A549 (cell line): ENCODE results near the gene ANKRD1. TPM values are rescaled to one million over a fixed set of nuclear protein-coding genes. Genes with fewer than 3 reads are reported as not detected.
A peak's percentile ranks its signal among the peaks of the same experiment; 100 is the strongest.

Source experiments
- ATAC-seq, 2 experiments: fragments of 200-7000 bp in 1 of 2; fragments of >200 bp in 1 of 2; cut with Nextera tagmentation in 1 of 2; cut with Tn5 transposase in 1 of 2; 3 replicates each; pipeline versions ENCODE4 v1.8.0 to v1.9.1; 2018 to 2020; ENCODE audit warnings: mild to moderate bottlenecking in 1 of 2, moderate library complexity in 1 of 2
- CTCF ChIA-PET: fragments of 300-600 bp; sonication (Branson Sonifier 250); formaldehyde crosslinking; extraction: SDS; loops from one replicate; lab custom pipeline; 2021; ENCODE audit warnings: antibody characterized with exemption, inconsistent platforms; lab: Yijun Ruan, JAX
- POLR2A ChIA-PET: fragments of 350-600 bp; formaldehyde crosslinking; extraction: SDS; loops from one replicate; lab custom pipeline; 2021; ENCODE audit warnings: antibody characterized with exemption, inconsistent platforms; lab: Yijun Ruan, JAX
- DNase-seq, 2 experiments: peaks; one replicate each; pipeline versions ENCODE4 v3.0.0 to v3.0.0-alpha.2; 2011 to 2016; ENCODE audit warnings: low read depth in 1 of 2, low spot score in 1 of 2
- FAIRE-seq: peaks from 2 replicates; lab custom pipeline; 2011; peaks lifted over from hg19 to GRCh38; lab: Jason Lieb, UNC
- H3K27ac ChIP-seq, 2 experiments: fragments of >200 bp; sonication (Bioruptor Twin); formaldehyde crosslinking; 3 replicates each; pipeline ENCODE4 v1.5.1; 2016 to 2017
- H3K4me1 ChIP-seq: fragments of >200 bp; sonication (Bioruptor Twin); formaldehyde crosslinking; 3 replicates; pipeline ENCODE4 v1.6.1; 2016
- H3K4me2 ChIP-seq: fragments of >200 bp; sonication (Bioruptor Twin); formaldehyde crosslinking; 3 replicates; pipeline ENCODE4 v1.6.1; 2016
- H3K4me3 ChIP-seq: fragments of >200 bp; sonication (Bioruptor Twin); formaldehyde crosslinking; 3 replicates; pipeline ENCODE4 v1.5.1; 2016
- H3K9me3 ChIP-seq: fragments of >200 bp; sonication (Bioruptor Twin); formaldehyde crosslinking; 3 replicates; pipeline ENCODE4 v1.6.1; 2016
- CBX8 ChIP-seq: fragments of 200-600 bp; sonication (generic); IDR thresholded peaks from 2 replicates; pipeline ENCODE4 v1.6.1; 2016
- FOSL2 ChIP-seq, 2 experiments: fragments of 450-650 bp in 1 of 2; fragments of >200 bp in 1 of 2; sonication (Bioruptor Twin) in 1 of 2; formaldehyde crosslinking; IDR thresholded peaks; 2 replicates each; pipeline versions ENCODE4 v1.5.0 to v1.6.1; 2016 to 2020; ENCODE audit warnings: mild to moderate bottlenecking in 1 of 2, moderate library complexity in 1 of 2
- GATA3 ChIP-seq: IDR thresholded peaks from 2 replicates; pipeline ENCODE4 v1.6.1; 2012; ENCODE audit warnings: borderline replicate concordance
- HMGXB4 ChIP-seq: fragments of 250-450 bp; sonication (Bioruptor Pico); IDR thresholded peaks from 2 replicates; pipeline ENCODE4 v1.5.0; 2021; ENCODE audit warnings: mild to moderate bottlenecking, moderate library complexity, borderline replicate concordance
- JUN ChIP-seq, 2 experiments: fragments of >200 bp; sonication (Bioruptor Twin); formaldehyde crosslinking; IDR thresholded peaks; 2 replicates in 1 of 2; 3 replicates in 1 of 2; pipeline ENCODE4 v1.6.1; 2016 to 2017
- KDM5A ChIP-seq: fragments of 200-600 bp; sonication (generic); IDR thresholded peaks from 2 replicates; pipeline ENCODE4 v1.6.1; 2016; ENCODE audit warnings: antibody characterized with exemption, mild to moderate bottlenecking
- MAFK ChIP-seq: fragments of 450-650 bp; IDR thresholded peaks from 2 replicates; pipeline ENCODE4 v1.6.1; 2014; ENCODE audit not compliant: partially characterized antibody
- MYC ChIP-seq: IDR thresholded peaks from 2 replicates; pipeline ENCODE4 v1.6.1; 2012; ENCODE audit warnings: mild to moderate bottlenecking, inconsistent platforms, low read length, improper control_type of control experiment, borderline replicate concordance
- PHF8 ChIP-seq: fragments of 200-600 bp; sonication (generic); IDR thresholded peaks from 2 replicates; pipeline ENCODE4 v1.6.1; 2016; ENCODE audit warnings: low read depth, mild to moderate bottlenecking, antibody characterized with exemption, moderate library complexity, borderline replicate concordance
- SREBF2 ChIP-seq: fragments of 450-650 bp; IDR thresholded peaks from 2 replicates; pipeline ENCODE4 v1.6.1; 2014; ENCODE audit warnings: mild to moderate bottlenecking, moderate library complexity
- TP53 ChIP-seq: fragments of 250-450 bp; sonication (Bioruptor Pico); IDR thresholded peaks from 2 replicates; pipeline ENCODE4 v1.5.0; 2021; ENCODE audit warnings: mild to moderate bottlenecking, moderate library complexity
- WGBS: methylation state at CpG from one replicate; pipeline ENCODE4 v1.1.6; 2017; ENCODE audit errors: missing lambda C conversion rate; 5-methylcytosine and 5-hydroxymethylcytosine counted together
- polyA plus RNA-seq, 4 experiments: library from polyadenylated mRNA; depleted of rRNA in 3 of 4; stranded (reverse); fragments of >200 nt; fragmentation: RNase III in 1 of 4; extraction: RNeasy Plus Mini Kit Qiagen cat#74134 plus additional on column Dnase treatment in 1 of 4; gene quantifications; 2 replicates in 3 of 4; 3 replicates in 1 of 4; pipeline ENCODE4 v1.2.3, GENCODE V29; 2011 to 2017
- TF ChIP-seq, protein P1 (sequence below): fragments of >200 bp; sonication (Bioruptor Twin); formaldehyde crosslinking; IDR thresholded peaks from 3 replicates; pipeline ENCODE4 v1.6.1; 2016
- TF ChIP-seq, protein P2 (sequence below): fragments of 250-450 bp; sonication (Bioruptor Pico); IDR thresholded peaks from 2 replicates; pipeline ENCODE4 v1.5.0; 2020; ENCODE audit warnings: low read depth, mild to moderate bottlenecking, moderate library complexity

The ANKRD1 gene
- polyA plus RNA-seq, 2 of the 4 experiments (the other 2 are of a cell fraction), result 10.7 to 17.1 TPM

GRCh38 chr10:90919683-90920574 lies 958 bp downstream of the ANKRD1 start:
- Histone ChIP-seq H3K9me3 (no peaks in the 10 kb centered on the region), H3K4me3 (peak overlapping the region; percentile 37), H3K4me2 (peak overlapping the region; percentile 83), H3K27ac (peak overlapping the region; percentile 80 to 85), H3K4me1 (peaks cover 37% of the 10 kb centered on the region)
- WGBS, result 54% methylated on average over 8 of the region's 8 CpGs
- TF ChIP-seq CBX8 (no peak), TP53 (CRISPR knock-in tag) (peak; percentile 26; the same call in 1 of the 2 replicates)
- ATAC-seq (peak in 1 of 2 experiments; percentile 39; a peak in 3 of 6 replicates), DNase-seq (no peak), FAIRE-seq (peak; percentile 65)
- CTCF ChIA-PET, result interaction anchor here (1.1 to 2.1 kb wide), 4 partner anchors 9 to 332 kb away, joined by 3 to 19 read pairs (median 5); no protein-coding TSS in a partner anchor
- POLR2A ChIA-PET, result interaction anchor here (1.6 kb wide), 1 partner anchor 11 kb away, joined by 10 read pairs; no protein-coding TSS in a partner anchor

- Histone ChIP-seq H3K4me3 (no peak overlapping the region), H3K9me3 (no peaks in the 10 kb centered on the region), H3K4me1 (peaks cover 38% of the 10 kb centered on the region), H3K4me2 (peak overlapping the region; percentile 83; the same call in 1 of the 3 replicates), H3K27ac (no peak overlapping the region)
- DNase-seq (no peak), ATAC-seq (no peak), FAIRE-seq (no peak)
- ChIA-PET CTCF (interaction anchor here (1.3 to 1.9 kb wide), 3 partner anchors 89 to 334 kb away, joined by 3 to 8 read pairs (median 7); no protein-coding TSS in a partner anchor), POLR2A (no interaction called here)
- peak; percentile 37 for TF ChIP-seq MAFK
- TF ChIP-seq, protein P1, sequence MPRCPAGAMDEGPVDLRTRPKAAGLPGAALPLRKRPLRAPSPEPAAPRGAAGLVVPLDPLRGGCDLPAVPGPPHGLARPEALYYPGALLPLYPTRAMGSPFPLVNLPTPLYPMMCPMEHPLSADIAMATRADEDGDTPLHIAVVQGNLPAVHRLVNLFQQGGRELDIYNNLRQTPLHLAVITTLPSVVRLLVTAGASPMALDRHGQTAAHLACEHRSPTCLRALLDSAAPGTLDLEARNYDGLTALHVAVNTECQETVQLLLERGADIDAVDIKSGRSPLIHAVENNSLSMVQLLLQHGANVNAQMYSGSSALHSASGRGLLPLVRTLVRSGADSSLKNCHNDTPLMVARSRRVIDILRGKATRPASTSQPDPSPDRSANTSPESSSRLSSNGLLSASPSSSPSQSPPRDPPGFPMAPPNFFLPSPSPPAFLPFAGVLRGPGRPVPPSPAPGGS, result no peak
- WGBS, result 90% methylated on average over 3 of the region's 3 CpGs
Observed at GRCh38 chr10:90917968-90918318, 2.9 kb downstream of the ANKRD1 start.

GRCh38 chr10:90917238-90917967 lies 3.5 kb downstream of the ANKRD1 start:
- no peak for FAIRE-seq
- H3K4me1 ChIP-seq, result peaks cover 38% of the 10 kb centered on the region
- 0 out of 6 replicates have a peak overlapping the region, but pooled peaks of 1 of the 2 experiments have one; percentile 7 for H3K27ac ChIP-seq
- CTCF ChIA-PET, result interaction anchor here (0.6 to 1.9 kb wide), 5 partner anchors 47 to 371 kb away, joined by 3 to 8 read pairs (median 5); no protein-coding TSS in a partner anchor
- H3K4me2 ChIP-seq, result no peak overlapping the region; the same call in 2 of the 3 replicates
- no peak for DNase-seq
- H3K4me3 ChIP-seq, result no peak overlapping the region
- no peaks in the 10 kb centered on the region for H3K9me3 ChIP-seq
- 78% methylated on average over 8 of the region's 8 CpGs for WGBS
- no peak for ATAC-seq
- TF ChIP-seq SREBF2, result no peak
- TF ChIP-seq FOSL2 (IDR thresholded peaks at IDR 0.05), result no peak
- no peak for TF ChIP-seq FOSL2 (CRISPR knock-in tag; IDR thresholded peaks at IDR 0.05)
- TF ChIP-seq JUN (IDR thresholded peaks at IDR 0.05), result no peak
- TF ChIP-seq GATA3, result no peak
- no peak for TF ChIP-seq PHF8
- POLR2A ChIA-PET, result no interaction called here

DNA sequence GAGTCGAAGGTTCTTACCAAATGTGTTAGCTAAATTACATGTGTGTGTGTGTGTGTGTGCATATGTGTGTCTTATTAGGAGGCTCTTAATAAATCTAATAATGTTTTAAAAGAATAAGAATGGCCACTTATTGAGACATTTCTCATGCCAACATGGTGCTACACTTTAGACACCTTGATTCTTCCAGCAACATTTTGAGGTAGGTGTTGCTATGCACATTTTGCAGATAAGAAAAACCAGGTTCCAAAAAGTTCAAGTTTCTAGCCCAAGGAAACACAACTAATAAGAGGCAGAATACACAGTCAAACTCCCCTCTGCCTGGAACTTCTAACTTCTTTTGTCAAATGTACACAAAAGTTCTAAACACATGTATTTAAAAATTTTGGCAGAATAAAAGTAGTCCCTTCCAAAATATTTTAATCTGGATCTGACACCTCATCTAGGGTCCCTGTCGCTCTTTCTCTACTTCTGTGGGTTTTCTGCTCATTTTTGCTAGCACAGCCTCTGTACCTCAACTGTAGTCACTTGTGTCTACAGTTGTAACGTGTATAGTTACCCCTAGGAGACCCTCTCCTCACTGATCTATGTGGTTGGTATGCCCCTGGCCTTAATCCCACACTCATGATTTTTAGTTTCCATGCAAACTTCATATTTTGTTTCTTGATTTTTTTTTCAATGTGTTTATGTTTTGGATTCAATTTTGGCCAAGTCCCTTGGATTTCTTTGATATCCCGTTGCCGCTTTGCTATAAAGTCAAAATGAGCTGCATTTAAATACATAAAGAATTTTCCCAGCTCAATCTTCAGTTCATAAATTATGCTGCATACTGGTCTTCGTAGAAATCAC lies 4.3 kb downstream of the ANKRD1 start:
- ChIA-PET POLR2A (no interaction called here), CTCF (interaction anchor here (0.6 to 1.9 kb wide), 5 partner anchors 46 to 370 kb away, joined by 3 to 7 read pairs (median 3); no protein-coding TSS in a partner anchor)
- 92% methylated on average over 6 of the region's 6 CpGs for WGBS
- DNase-seq, result no peak
- Histone ChIP-seq H3K4me2 (no peak overlapping the region), H3K4me3 (no peak overlapping the region), H3K27ac (no peak overlapping the region), H3K4me1 (peaks cover 39% of the 10 kb centered on the region), H3K9me3 (no peaks in the 10 kb centered on the region)
- no peak for FAIRE-seq
- TF ChIP-seq CBX8, result no peak
- TF ChIP-seq KDM5A, result no peak
- TF ChIP-seq, protein P2, sequence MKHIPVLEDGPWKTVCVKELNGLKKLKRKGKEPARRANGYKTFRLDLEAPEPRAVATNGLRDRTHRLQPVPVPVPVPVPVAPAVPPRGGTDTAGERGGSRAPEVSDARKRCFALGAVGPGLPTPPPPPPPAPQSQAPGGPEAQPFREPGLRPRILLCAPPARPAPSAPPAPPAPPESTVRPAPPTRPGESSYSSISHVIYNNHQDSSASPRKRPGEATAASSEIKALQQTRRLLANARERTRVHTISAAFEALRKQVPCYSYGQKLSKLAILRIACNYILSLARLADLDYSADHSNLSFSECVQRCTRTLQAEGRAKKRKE, result no peak
- no peak for TF ChIP-seq MYC
- no peak for TF ChIP-seq HMGXB4 (CRISPR knock-in tag)
- no peak for TF ChIP-seq GATA3
- TF ChIP-seq, all 56 proteins: peak for 0
- no peak for ATAC-seq
